Caki2 (cell line): ENCODE results near the gene HSD11B1L. TPM values are rescaled to one million over a fixed set of nuclear protein-coding genes. Genes with fewer than 3 reads are reported as not detected.

Experiments used
- DNase-seq: peaks from one replicate; pipeline ENCODE4 v3.0.0-alpha.2; 2015; ENCODE audit warnings: low read depth
- in situ Hi-C: cut with HindIII; loops from 2 replicates; pipeline ENCODE4 v1.10.0; 2016; ENCODE audit warnings: low sequenced_read_pairs, low pct_unique_long_range_greater_than_20kb, mixed read lengths
- total RNA-seq: library from RNA; depleted of rRNA; stranded (reverse); fragments of >200 nt; shearing (Covaris generic); gene quantifications from 2 replicates; pipeline ENCODE4 v1.2.3, GENCODE V29; 2014; ENCODE audit warnings: low replicate concordance; rRNA removed

Gene HSD11B1L
- total RNA-seq: 2.6 and 12.1 TPM in 2 replicates

- in situ Hi-C loops: no loop called here
- peak; percentile 99 for DNase-seq
Measured at GRCh38 chr19:5680437-5681368, at the start of gene HSD11B1L, which contains the start of gene MICOS13. Gene HSD11B1L (plus strand): TSS chr19:5681027. CDS start chr19:5684833, 3,806 bp downstream. Gene MICOS13 (minus strand): TSS chr19:5680516. CDS start chr19:5680486, 30 bp downstream.

GRCh38 chr19:5631567-5632240, 49.1 kb upstream of the HSD11B1L start:
- DNase-seq: no peak
- in situ Hi-C loops: no loop called here

GRCh38 chr19:5632241-5632612, 48.6 kb upstream of the HSD11B1L start:
- no peak for DNase-seq
- in situ Hi-C loops: no loop called here

GRCh38 chr19:5632657-5633056, 48.2 kb upstream of the HSD11B1L start:
- DNase-seq: no peak
- in situ Hi-C loops: no loop called here

- in situ Hi-C loops: no loop called here
- DNase-seq: no peak
Measured at GRCh38 chr19:5635427-5635826, 45.4 kb upstream of the HSD11B1L start.

- in situ Hi-C loops: no loop called here
- DNase-seq: no peak
Measured at GRCh38 chr19:5637971-5638370, 42.9 kb upstream of the HSD11B1L start.

GRCh38 chr19:5641171-5641570, 39.7 kb upstream of the HSD11B1L start:
- in situ Hi-C loops: no loop called here
- no peak for DNase-seq

GRCh38 chr19:5642204-5642603, 38.6 kb upstream of the HSD11B1L start:
- in situ Hi-C loops: no loop called here

GRCh38 chr19:5643060-5643459, 37.8 kb upstream of the HSD11B1L start:
- in situ Hi-C loops: no loop called here
- no peak for DNase-seq

More at GRCh38 chr19:5642204-5642603, 38.6 kb upstream of the HSD11B1L start:
- DNase-seq: no peak

- DNase-seq: no peak
- in situ Hi-C loops: no loop called here
Measured at GRCh38 chr19:5644037-5644436, 36.8 kb upstream of the HSD11B1L start.

- no peak for DNase-seq
- in situ Hi-C loops: no loop called here
Measured at GRCh38 chr19:5645409-5645808, 35.4 kb upstream of the HSD11B1L start.

- in situ Hi-C loops: no loop called here
- DNase-seq: no peak
Measured at GRCh38 chr19:5646703-5647102, 34.1 kb upstream of the HSD11B1L start.

- in situ Hi-C loops: no loop called here
- no peak for DNase-seq
Measured at GRCh38 chr19:5648464-5648863, 32.4 kb upstream of the HSD11B1L start.

GRCh38 chr19:5651361-5651760, 29.5 kb upstream of the HSD11B1L start:
- in situ Hi-C loops: no loop called here
- no peak for DNase-seq

GRCh38 chr19:5652261-5652660, 28.6 kb upstream of the HSD11B1L start:
- no peak for DNase-seq
- in situ Hi-C loops: no loop called here

GRCh38 chr19:5654931-5655330, 25.9 kb upstream of the HSD11B1L start:
- no peak for DNase-seq
- in situ Hi-C loops: no loop called here

- DNase-seq: no peak
- in situ Hi-C loops: no loop called here
Measured at GRCh38 chr19:5655412-5655811, 25.4 kb upstream of the HSD11B1L start.

GRCh38 chr19:5661483-5661882, 19.3 kb upstream of the HSD11B1L start:
- in situ Hi-C loops: no loop called here
- DNase-seq: no peak

GRCh38 chr19:5663904-5664303, 16.9 kb upstream of the HSD11B1L start:
- DNase-seq: no peak
- in situ Hi-C loops: no loop called here
